GM18520 (cell line): Measurements from ENCODE around the gene HTD2.
A peak's percentile ranks its signal among the peaks of the same experiment; 100 is the strongest.

Source experiments
- ATAC-seq: cut with Tn5 transposase; IDR thresholded peaks from one replicate; pipeline ENCODE4 v1.9.1; 2021; ENCODE audit not compliant: unreplicated experiment

HTD2 gene

DNA sequence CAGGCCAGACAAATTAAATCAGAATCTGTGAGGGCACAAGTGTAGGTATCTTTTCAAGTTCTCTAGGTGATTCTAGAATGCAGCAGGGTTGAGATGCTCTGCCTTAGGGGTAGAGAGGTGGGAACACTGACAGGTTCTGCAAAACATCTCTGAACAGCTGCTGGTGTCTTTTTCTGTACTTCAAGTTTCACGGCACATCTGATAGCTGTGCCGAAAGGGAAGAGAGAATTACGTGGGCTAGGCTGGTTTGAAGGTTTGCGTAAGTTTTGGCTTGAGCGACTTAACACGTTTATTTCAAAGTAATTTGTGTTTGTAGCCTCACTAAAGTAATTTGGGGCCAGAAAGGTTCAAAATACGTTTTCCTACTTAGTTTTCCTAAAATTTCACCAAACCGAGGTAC is 48.9 kb downstream of the HTD2 start:
- ATAC-seq, result peak; percentile 52

DNA sequence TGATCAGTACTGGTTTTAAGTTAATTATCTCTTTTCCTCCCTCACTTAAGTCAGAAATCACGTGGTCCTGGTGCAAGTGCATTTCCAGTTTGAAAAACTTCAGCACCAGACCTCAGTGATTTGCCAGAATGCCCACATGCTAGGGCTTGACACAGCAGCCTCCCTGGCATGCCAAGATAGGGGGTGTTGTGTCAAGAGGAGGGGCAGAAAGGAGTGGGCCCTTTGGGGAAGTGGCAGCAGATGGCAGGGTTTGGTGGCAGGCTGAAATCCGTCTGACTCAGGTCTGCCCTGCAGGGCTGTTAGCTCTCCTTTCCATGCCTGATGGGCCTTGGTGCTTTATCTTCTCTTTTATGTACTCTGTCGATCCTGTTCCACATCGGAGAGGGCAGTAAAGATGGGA is 49.7 kb downstream of the HTD2 start:
- ATAC-seq, result no peak

DNA sequence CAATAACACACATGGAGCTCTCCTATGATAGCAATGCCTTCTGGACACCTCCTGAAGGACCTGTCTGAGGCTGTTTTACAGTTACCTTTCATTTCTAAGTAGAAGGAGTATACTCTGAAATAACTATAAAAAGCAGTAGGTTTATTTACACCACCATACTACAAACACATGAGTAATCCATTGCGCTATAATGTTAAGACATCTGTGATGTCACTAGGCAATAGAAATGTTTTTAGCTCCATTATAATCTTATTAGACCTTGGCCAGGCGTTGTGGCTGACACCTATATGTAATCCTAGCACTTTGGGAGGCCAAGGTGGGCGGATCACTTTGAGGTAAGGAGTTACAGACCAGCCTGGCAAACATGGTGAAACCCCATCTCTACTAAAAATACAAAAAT is 51.1 kb downstream of the HTD2 start:
- no peak for ATAC-seq

DNA sequence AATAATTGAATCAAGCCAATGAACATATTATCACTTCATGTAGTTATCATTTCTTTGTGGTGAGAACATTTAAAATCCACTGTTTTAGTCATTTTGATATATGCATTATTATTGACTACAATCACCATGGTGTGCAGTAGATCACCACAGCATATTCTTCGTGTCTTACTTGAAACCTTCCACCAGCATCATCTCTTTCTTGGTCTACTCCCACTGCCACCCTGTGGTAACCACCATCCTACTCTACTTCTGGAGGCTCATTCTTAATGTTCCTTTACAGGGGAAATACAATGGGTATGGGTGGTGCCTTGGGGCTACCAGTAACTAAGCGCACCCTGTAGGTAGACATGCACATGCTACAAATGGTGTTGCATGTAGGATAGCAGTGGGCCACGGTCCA is 51.8 kb downstream of the HTD2 start:
- ATAC-seq, result no peak

DNA sequence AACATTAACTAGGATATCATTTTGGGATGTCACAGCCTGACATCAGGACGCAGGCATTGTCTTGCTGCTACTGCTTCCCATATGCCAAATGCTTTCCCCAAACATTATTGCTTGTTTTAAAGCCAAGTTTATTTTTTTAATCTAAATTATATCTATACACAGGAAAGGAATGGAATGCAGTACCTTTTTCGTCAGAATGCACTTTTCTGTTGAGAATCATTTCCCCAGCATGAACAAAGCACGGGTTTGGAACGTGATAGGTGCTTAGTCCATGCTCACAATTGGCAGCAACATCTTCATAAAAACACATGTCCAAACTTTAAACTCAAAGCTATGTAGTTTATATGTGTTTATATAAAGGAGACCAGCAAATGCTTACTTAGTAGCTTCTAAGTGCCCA is 52.5 kb downstream of the HTD2 start:
- no peak for ATAC-seq

DNA sequence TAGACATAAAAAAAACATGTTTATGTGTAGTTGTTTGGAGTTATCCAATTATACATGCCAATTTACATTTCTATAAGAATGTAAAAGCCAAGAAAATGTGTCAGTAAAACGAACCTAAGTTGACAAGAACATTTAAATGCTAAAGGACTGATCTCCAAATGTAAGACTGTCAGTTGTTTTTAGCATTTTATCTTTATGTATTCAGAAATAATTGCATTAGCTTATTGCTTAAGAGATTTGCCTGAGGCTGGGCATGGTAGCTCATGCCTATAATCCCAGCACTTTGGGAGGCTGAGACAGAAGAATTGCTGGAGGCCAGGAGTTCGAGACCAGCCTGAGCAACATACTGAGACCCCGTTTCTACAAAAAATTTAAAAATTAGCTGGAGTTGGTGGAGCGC is 53.3 kb downstream of the HTD2 start:
- no peak for ATAC-seq

DNA sequence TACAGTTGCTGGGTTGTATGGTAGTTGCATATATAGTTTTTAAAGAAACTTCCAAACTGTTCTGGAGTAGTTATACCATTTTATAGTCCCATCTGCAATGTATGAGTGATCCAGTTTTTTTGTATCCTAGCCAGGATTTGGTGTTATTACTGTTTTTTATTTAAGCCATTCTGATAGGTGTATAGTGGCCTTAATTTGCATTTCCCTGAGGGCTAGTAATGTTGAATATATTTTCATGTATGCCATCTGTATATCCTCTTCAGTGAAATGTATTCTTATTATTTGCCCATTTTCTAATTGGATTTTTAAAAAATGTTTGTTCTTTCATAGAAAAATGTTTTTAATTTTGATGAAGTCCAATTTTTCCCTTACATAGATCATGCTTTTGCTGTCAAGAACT is 55.5 kb downstream of the HTD2 start:
- no peak for ATAC-seq

- no peak for ATAC-seq
Measured at GRCh38 chr3:58366699-58367098, 60.4 kb downstream of the HTD2 start.

DNA sequence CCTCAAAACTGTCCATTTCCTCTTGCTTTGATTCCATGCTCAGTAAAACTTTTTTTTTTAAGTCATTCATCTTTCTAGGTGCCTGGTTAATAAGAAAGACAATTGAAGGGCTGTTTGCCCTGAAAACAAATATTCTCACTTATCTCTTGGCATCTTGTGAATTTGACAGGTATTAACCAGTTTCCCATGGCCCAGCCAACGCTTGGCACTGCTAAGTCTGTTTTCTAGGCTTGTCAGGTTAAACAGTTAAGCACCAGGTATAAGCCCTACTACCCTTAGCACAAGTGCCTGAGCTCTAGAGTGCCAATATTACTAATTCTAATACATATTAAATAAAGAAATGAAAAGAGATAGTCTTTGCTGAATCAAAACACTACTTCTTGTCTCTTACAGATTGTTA is 62.7 kb downstream of the HTD2 start:
- no peak for ATAC-seq
